ENCODE data around the gene XRCC1. TPM values are rescaled to one million over a fixed set of nuclear protein-coding genes. Genes with fewer than 3 reads are reported as not detected.
A peak's percentile ranks its signal among the peaks of the same experiment; 100 is the strongest.

The XRCC1 gene
- total RNA-seq, 1 donor from 2014 or later, result 6.4 TPM

DNA sequence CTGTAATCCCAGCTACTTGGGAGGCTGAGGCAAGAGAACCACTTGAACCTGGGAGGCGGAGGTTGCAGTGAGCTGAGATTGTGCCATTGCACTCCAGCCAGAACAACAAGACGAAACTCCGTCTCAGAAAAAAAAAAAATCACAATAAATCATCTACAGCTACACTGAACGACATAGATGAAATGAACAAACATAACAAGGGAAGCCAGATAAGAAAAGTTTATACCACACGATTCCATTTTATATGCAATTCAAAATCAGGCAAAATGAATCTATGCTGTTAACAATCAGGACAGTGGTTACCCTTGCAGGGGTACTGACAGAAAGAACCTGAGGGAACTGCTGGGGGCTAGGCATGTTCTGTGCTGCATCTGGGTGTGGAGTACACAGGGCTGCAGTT lies 5.7 kb downstream of the XRCC1 start:
- H3K27ac ChIP-seq, result no peak overlapping the region
- TF ChIP-seq, protein P1, sequence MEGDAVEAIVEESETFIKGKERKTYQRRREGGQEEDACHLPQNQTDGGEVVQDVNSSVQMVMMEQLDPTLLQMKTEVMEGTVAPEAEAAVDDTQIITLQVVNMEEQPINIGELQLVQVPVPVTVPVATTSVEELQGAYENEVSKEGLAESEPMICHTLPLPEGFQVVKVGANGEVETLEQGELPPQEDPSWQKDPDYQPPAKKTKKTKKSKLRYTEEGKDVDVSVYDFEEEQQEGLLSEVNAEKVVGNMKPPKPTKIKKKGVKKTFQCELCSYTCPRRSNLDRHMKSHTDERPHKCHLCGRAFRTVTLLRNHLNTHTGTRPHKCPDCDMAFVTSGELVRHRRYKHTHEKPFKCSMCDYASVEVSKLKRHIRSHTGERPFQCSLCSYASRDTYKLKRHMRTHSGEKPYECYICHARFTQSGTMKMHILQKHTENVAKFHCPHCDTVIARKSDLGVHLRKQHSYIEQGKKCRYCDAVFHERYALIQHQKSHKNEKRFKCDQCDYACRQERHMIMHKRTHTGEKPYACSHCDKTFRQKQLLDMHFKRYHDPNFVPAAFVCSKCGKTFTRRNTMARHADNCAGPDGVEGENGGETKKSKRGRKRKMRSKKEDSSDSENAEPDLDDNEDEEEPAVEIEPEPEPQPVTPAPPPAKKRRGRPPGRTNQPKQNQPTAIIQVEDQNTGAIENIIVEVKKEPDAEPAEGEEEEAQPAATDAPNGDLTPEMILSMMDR (IDR thresholded peaks at IDR 0.05), result no peak
- peaks cover 1 to 7% of the 10 kb centered on the region in 2 donors for H3K4me1 ChIP-seq
- H3K4me3 ChIP-seq, result no peak overlapping the region
- H3K9me3 ChIP-seq, result no peaks in the 10 kb centered on the region
- no peak for DNase-seq (ENCODE audit: low spot score in 2 of 2)
- no peaks in the 10 kb centered on the region for H3K27me3 ChIP-seq
- no peaks in the 10 kb centered on the region for H3K36me3 ChIP-seq
- intact Hi-C loops (cut with DNase I), result no loop called here

DNA sequence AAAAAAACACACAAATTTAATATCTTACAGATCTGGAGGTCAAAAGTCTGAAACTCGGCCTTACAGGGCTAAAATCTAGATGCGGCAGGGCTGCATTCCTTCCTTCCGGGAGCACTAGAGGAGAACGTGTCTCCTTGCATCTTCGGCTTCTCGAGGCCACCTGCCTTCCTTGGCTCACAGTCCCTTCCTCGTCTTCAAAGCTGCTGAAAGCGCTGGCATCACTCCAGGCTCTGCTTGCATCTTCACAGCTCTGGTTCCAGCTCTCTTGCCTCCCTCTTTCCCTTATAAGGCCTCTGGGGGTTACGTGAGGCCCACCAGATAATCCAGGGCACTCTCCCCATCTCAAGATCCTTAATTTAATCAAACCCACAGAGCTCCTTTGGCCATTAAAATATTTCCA lies 10.5 kb downstream of the XRCC1 start:
- Histone ChIP-seq H3K36me3 (peaks cover 7% of the 10 kb centered on the region in 2 donors), H3K27ac (no peak overlapping the region), H3K27me3 (no peaks in the 10 kb centered on the region), H3K4me3 (no peak overlapping the region), H3K4me1 (peaks cover 4 to 13% of the 10 kb centered on the region in 2 donors), H3K9me3 (no peaks in the 10 kb centered on the region)
- DNase-seq (ENCODE audit: low spot score in 2 of 2), result no peak
- TF ChIP-seq, protein P1 (IDR thresholded peaks at IDR 0.05), result no peak
- intact Hi-C loops (cut with DNase I), result no loop called here

DNA sequence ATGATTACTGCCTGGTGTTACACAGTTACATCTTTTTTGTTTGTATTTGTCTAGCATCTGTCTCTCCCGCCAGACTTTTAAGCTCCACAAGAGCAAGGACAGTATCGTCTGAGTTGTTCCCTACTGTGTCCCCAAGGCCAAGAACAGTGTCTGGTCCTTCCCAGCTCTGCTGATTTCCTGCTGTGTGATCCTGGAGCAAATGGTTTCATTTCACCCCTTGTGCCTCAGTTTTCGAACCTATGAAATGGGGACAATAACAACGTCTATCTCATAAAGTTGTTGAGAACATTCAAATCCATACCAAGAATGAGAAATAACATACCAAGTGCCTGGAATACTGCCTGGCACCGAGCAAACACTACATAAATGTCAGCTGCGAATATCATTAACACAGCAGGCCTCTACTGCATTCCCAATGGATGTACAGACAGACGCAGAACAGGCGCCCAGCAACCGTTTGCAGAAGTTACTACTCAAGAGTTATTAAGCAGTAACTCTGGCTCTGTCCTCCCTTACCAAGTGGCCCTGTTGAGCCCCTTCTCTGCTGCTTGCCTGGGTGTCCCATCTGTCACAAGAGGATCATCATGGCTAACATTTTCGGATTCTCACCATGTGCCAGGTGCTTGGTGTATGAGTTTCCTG lies 11.4 kb downstream of the XRCC1 start:
- Histone ChIP-seq H3K27ac (peak overlapping the region; percentile 73 to 84), H3K36me3 (peaks cover 7 to 12% of the 10 kb centered on the region in 2 donors), H3K4me3 (no peak overlapping the region), H3K9me3 (no peaks in the 10 kb centered on the region), H3K4me1 (peaks cover 4 to 13% of the 10 kb centered on the region in 2 donors), H3K27me3 (no peaks in the 10 kb centered on the region)
- DNase-seq (ENCODE audit: low spot score in 2 of 2), result no peak
- TF ChIP-seq, protein P1 (IDR thresholded peaks at IDR 0.05), result no peak
- intact Hi-C loops (cut with DNase I), result no loop called here

DNA sequence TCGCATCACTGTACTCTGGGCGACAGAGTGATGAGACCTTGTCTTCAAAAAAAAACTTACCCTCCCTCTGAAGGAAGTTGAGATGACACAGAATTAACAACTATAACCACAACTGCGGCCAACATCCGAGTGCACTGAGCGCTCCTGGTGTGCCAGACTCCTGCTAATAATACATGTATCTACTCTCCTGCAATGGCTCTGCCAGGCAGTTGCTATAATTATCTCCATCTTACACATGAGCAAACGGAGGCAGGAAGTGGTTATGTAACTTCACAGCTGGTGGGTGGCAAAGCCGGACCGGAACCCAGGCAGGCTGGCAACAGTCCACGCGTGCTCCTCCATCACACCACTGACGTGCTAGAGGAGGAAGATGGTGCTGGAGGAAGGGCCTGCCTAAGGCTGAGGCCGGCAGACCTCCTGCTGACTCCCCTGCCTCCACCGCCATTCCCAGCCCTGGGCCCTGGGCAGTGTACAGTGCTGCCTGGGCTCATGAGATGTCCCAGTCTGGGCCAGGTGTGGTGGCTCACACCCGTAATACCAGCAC lies 12.6 kb downstream of the XRCC1 start:
- no peaks in the 10 kb centered on the region for H3K9me3 ChIP-seq
- intact Hi-C loops (cut with DNase I), result no loop called here
- H3K27ac ChIP-seq, result peak overlapping the region; percentile 73 to 84
- peak; percentile 72 to 91 for DNase-seq (ENCODE audit: low spot score in 2 of 2)
- TF ChIP-seq, protein P1 (IDR thresholded peaks at IDR 0.05), result no peak
- no peaks in the 10 kb centered on the region for H3K27me3 ChIP-seq
- peaks cover 11 to 18% of the 10 kb centered on the region in 2 donors for H3K36me3 ChIP-seq
- H3K4me1 ChIP-seq, result peaks cover 4 to 13% of the 10 kb centered on the region in 2 donors
- no peak overlapping the region for H3K4me3 ChIP-seq

DNA sequence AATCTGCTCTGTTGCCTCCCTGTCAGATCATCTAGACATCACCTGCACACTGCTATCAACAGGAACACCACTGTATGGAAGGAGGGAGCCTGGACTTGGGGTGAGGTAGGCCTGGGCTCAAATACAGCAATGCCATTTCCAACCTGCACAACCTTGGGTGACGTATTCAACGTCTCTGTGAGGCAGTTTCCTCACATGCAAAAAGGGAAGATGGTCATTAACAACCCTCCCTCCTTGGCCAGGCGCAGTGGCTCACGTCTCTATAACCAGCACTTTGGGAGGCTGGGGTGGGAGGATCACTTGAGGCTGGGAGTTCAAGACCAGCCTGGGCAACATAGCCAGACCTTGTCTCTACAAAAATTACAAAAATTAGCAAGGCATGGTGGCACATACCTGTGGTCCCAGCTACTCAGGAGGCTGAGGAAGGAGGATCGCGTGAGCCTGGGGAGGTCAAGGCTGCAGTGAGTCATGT lies 13.1 kb downstream of the XRCC1 start:
- intact Hi-C loops (cut with DNase I), result no loop called here
- H3K4me1 ChIP-seq, result peaks cover 4 to 13% of the 10 kb centered on the region in 2 donors
- peak overlapping the region; percentile 73 to 84 for H3K27ac ChIP-seq
- no peak overlapping the region for H3K4me3 ChIP-seq
- TF ChIP-seq, protein P1 (IDR thresholded peaks at IDR 0.05), result no peak
- H3K27me3 ChIP-seq, result no peaks in the 10 kb centered on the region
- DNase-seq (ENCODE audit: low spot score in 2 of 2), result no peak
- no peaks in the 10 kb centered on the region for H3K9me3 ChIP-seq
- H3K36me3 ChIP-seq, result peaks cover 11 to 23% of the 10 kb centered on the region in 2 donors

All from ascending aorta (tissue), 2 donors.